Pancreas (tissue), 10 donors: ENCODE data around the gene POU6F1. TPM values are rescaled to one million over a fixed set of nuclear protein-coding genes. Genes with fewer than 3 reads are reported as not detected.

ENCODE experiments used
- ATAC-seq, 4 donors: fragments of 200-7000 bp; cut with Tn5 transposase; one replicate each; pipeline versions ENCODE4 v1.8.0 to v1.9.1; 2020; ENCODE audit warnings: mild to moderate bottlenecking in 4 of 4, moderate library complexity in 4 of 4
- DNase-seq, 6 donors: peaks; one replicate each; pipeline ENCODE4 v3.0.0-alpha.2; 2020
- FAIRE-seq: peaks from 2 replicates; lab custom pipeline; 2012; peaks lifted over from hg19 to GRCh38; lab: Jason Lieb, UNC
- H3K27ac ChIP-seq, 4 donors: fragments of 200-600 bp; sonication (generic); 1 replicate in 3 of 4; 2 replicates in 1 of 4; pipeline versions ENCODE4 v1.5.0 to v1.8.0; 2020
- H3K27me3 ChIP-seq, 4 donors: fragments of 200-600 bp; one replicate each; pipeline ENCODE4 v1.8.0; 2021
- H3K36me3 ChIP-seq, 3 donors: fragments of 200-600 bp; sonication (generic) in 1 of 3; one replicate each; pipeline versions ENCODE4 v1.5.0 to v1.8.0; 2020 to 2021
- H3K4me1 ChIP-seq, 3 donors: fragments of 200-600 bp; one replicate each; pipeline ENCODE4 v1.8.0; 2021
- H3K4me3 ChIP-seq, 4 donors: fragments of 200-600 bp; sonication (generic) in 2 of 4; one replicate each; pipeline versions ENCODE4 v1.5.0 to v1.8.0; 2020 to 2021
- H3K9me3 ChIP-seq, 4 donors: fragments of 200-600 bp; one replicate each; pipeline ENCODE4 v1.8.0; 2021
- CTCF ChIP-seq, 4 donors: fragments of 200-600 bp; sonication (generic) in 3 of 4; IDR thresholded peaks; one replicate each; pipeline versions ENCODE4 v1.5.0 to v1.8.0; 2021; ENCODE audit warnings: antibody characterized with exemption in 4 of 4
- WGBS, 2 donors: extraction: QIAGEN DNeasy Blood & Tissue Kit; methylation state at CpG; one replicate each; pipeline ENCODE4 v1.1.7; 2013; 5-methylcytosine and 5-hydroxymethylcytosine counted together
- intact Hi-C, 3 donors: fragments of 100-400 bp; cut with DNase I; formaldehyde crosslinking; loops; one replicate each; pipeline versions ENCODE4 v1.11.1 to v1.14.2; 2022
- polyA plus RNA-seq, 2 donors: library from polyadenylated mRNA; stranded (reverse); fragments of 200-250 nt; gene quantifications; one replicate each; pipeline ENCODE4 v1.2.3, GENCODE V29; 2013
- total RNA-seq, 6 donors: library from RNA; stranded (reverse); fragmentation: NEBNext Ultra II Directional in 4 of 6; extraction: Animal tissue kit (Norgen Biotek cat#: 25700) in 4 of 6; gene quantifications; one replicate each; pipeline versions ENCODE4 v1.2.1 to v1.2.4, GENCODE V29; 2021 to 2023
- donor health status: healthy with polysubstance abuse.
- donor health status: DM: no; HTN: no; CAD: no; lungs with moderate emphysema.
- donor health status: DM: no; HTN: no; CAD: no.
- donor health status: control.
- donor health status: control.
- donor health status: Bipolar disorder and iron deficiency.
- donor health status: DM: yes; HTN: yes; CAD: no.
- donor health status: DM: no; HTN: no; CAD: no.
- donor health status: DM: no; HTN: no; CAD: no.
- donor health status: DM: yes; HTN: yes; CAD: no.

The POU6F1 gene
- total and polyA plus RNA-seq, 8 donors, result 4.8 to 12.9 (median 7.3) TPM

GRCh38 chr12:51139292-51139844 is 78.5 kb downstream of the POU6F1 start:
- DNase-seq (no peak), ATAC-seq (no peak), FAIRE-seq (no peak)
- Histone ChIP-seq H3K4me3 (no peak overlapping the region), H3K4me1 (no peaks in the 10 kb centered on the region), H3K27ac (no peak overlapping the region), H3K27me3 (no peaks in the 10 kb centered on the region), H3K9me3 (no peaks in the 10 kb centered on the region), H3K36me3 (no peaks in the 10 kb centered on the region)
- no peak for TF ChIP-seq CTCF (IDR thresholded peaks at IDR 0.05)
- intact Hi-C loops, result no loop called here
- 99% methylated on average over 3 of the region's 3 CpGs for WGBS, 2 donors

Other genes with a start within 250 kb of the POU6F1 start
- gene SLC11A2, start 191.7 kb downstream of the POU6F1 start, total RNA-seq, result 10 to 100 TPM; 24.3 to 52.9 (median 38.8) TPM
- gene SLC11A2, start 191.7 kb downstream of the POU6F1 start, polyA plus RNA-seq, result 10 to 100 TPM; 19.1 to 26.6 TPM
- 10 to 100 TPM; 34.3 to 59.1 (median 49.8) TPM for gene LETMD1, start 169.7 kb downstream of the POU6F1 start, total RNA-seq
- gene LETMD1, start 169.7 kb downstream of the POU6F1 start, polyA plus RNA-seq, result 10 to 100 TPM; 45.2 to 59.5 TPM
- gene CSRNP2, start 134.5 kb downstream of the POU6F1 start, total RNA-seq, result 10 to 100 TPM in 5 of 6 donors, 1 to 10 TPM in 1; 8.2 to 15.1 (median 10.9) TPM
- 10 to 100 TPM in 1 of 2 donors, 1 to 10 TPM in 1; 9.2 to 10.4 TPM for gene CSRNP2, start 134.5 kb downstream of the POU6F1 start, polyA plus RNA-seq
- 10 to 100 TPM in 2 of 6 donors, 1 to 10 TPM in 4; 7.2 to 15.3 (median 9.1) TPM for gene TFCP2, start 44.9 kb downstream of the POU6F1 start, total RNA-seq
- 1 to 10 TPM; 6.7 to 9.7 TPM for gene TFCP2, start 44.9 kb downstream of the POU6F1 start, polyA plus RNA-seq
- gene DAZAP2, start 20.8 kb upstream of the POU6F1 start, total RNA-seq, result 100 to 1,000 TPM in 1 of 6 donors, 10 to 100 TPM in 5; 43.1 to 104 (median 62.7) TPM
- gene DAZAP2, start 20.8 kb upstream of the POU6F1 start, polyA plus RNA-seq, result 100 to 1,000 TPM in 1 of 2 donors, 10 to 100 TPM in 1; 55.7 to 123 TPM
- 1 to 10 TPM; 3.4 to 9.7 (median 7.2) TPM for gene SMAGP, start 52.4 kb upstream of the POU6F1 start, total RNA-seq
- 1 to 10 TPM; 4.9 to 6.4 TPM for gene SMAGP, start 52.4 kb upstream of the POU6F1 start, polyA plus RNA-seq
- gene BIN2, start 106.1 kb upstream of the POU6F1 start, total RNA-seq, result 1 to 10 TPM in 3 of 6 donors, under 1 TPM in 3; 0.56 to 6.0 (median 1.2) TPM
- gene BIN2, start 106.1 kb upstream of the POU6F1 start, polyA plus RNA-seq, result 1 to 10 TPM in 1 of 2 donors, under 1 TPM in 1; 0.75 to 1.1 TPM
- gene CELA1, start 128.6 kb upstream of the POU6F1 start, total RNA-seq, result not detected
- not detected for gene CELA1, start 128.6 kb upstream of the POU6F1 start, polyA plus RNA-seq
- gene GALNT6, start 173.3 kb upstream of the POU6F1 start, total RNA-seq, result 10 to 100 TPM in 3 of 6 donors, 1 to 10 TPM in 3; 8.9 to 16.6 (median 10.6) TPM
- gene GALNT6, start 173.3 kb upstream of the POU6F1 start, polyA plus RNA-seq, result 1 to 10 TPM; 2.7 to 5.4 TPM
- gene SLC4A8, start 206.8 kb upstream of the POU6F1 start, total RNA-seq, result 1 to 10 TPM; 1.0 to 3.1 (median 2.7) TPM
- 1 to 10 TPM; 1.4 to 5.5 TPM for gene SLC4A8, start 206.8 kb upstream of the POU6F1 start, polyA plus RNA-seq